Liver (tissue), 9 donors: Measurements from ENCODE around the gene KLHL15. TPM values are rescaled to one million over a fixed set of nuclear protein-coding genes. Genes with fewer than 3 reads are reported as not detected.

Experiments
- DNase-seq: peaks from one replicate; pipeline ENCODE4 v3.0.0-alpha.2; 2017; ENCODE audit warnings: low spot score
- H3K27ac ChIP-seq, 2 donors: one replicate each; pipeline ENCODE4 v1.7.0; 2013; ENCODE audit warnings: inconsistent platforms in 2 of 2, low read length in 2 of 2, control low read depth in 1 of 2, low read depth in 1 of 2, mild to moderate bottlenecking in 1 of 2
- H3K27me3 ChIP-seq, 4 donors: one replicate each; pipeline versions ENCODE4 v1.6.1 to v1.7.0; 2013; ENCODE audit warnings: low read length in 3 of 4, inconsistent platforms in 1 of 4, mild to moderate bottlenecking in 1 of 4, moderate library complexity in 1 of 4; ENCODE audit not compliant: control insufficient read depth in 4 of 4, insufficient read depth in 4 of 4
- H3K36me3 ChIP-seq, 4 donors: one replicate each; pipeline versions ENCODE4 v1.6.1 to v1.7.0; 2013; ENCODE audit warnings: low read length in 3 of 4, mild to moderate bottlenecking in 3 of 4, low read depth in 1 of 4, moderate library complexity in 1 of 4; ENCODE audit not compliant: control insufficient read depth in 4 of 4, insufficient read depth in 3 of 4
- H3K4me1 ChIP-seq, 4 donors: one replicate each; pipeline versions ENCODE4 v1.6.1 to v1.7.0; 2013; ENCODE audit warnings: low read length in 3 of 4, mild to moderate bottlenecking in 3 of 4, moderate library complexity in 1 of 4; ENCODE audit not compliant: control insufficient read depth in 4 of 4, insufficient read depth in 4 of 4
- H3K4me3 ChIP-seq, 3 donors: one replicate each; pipeline versions ENCODE4 v1.6.1 to v1.7.0; 2013; ENCODE audit warnings: low read length in 3 of 3, control low read depth in 1 of 3, low read depth in 1 of 3, mild to moderate bottlenecking in 1 of 3
- H3K9ac ChIP-seq, 2 donors: one replicate each; pipeline ENCODE4 v1.7.0; 2013; ENCODE audit warnings: low read length in 2 of 2, mild to moderate bottlenecking in 2 of 2, moderate library complexity in 2 of 2, control low read depth in 1 of 2, low read depth in 1 of 2
- H3K9me3 ChIP-seq, 4 donors: one replicate each; pipeline versions ENCODE4 v1.6.1 to v1.7.0; 2013; ENCODE audit warnings: low read length in 3 of 4; ENCODE audit not compliant: control insufficient read depth in 4 of 4
- ATF3 ChIP-seq: IDR thresholded peaks from 2 replicates; pipeline ENCODE4 v1.6.1; 2016; ENCODE audit warnings: antibody characterized with exemption
- CTCF ChIP-seq: fragments of 150-350 bp; IDR thresholded peaks from 2 replicates; pipeline ENCODE4 v1.5.1; 2017; ENCODE audit warnings: improper control_type of control experiment, low read depth, low read length; ENCODE audit not compliant: missing input control
- EGR1 ChIP-seq, 2 donors: IDR thresholded peaks; 2 replicates each; pipeline ENCODE4 v1.6.1; 2016 to 2018; ENCODE audit warnings: antibody characterized with exemption in 2 of 2, low read depth in 2 of 2
- FOXA1 ChIP-seq: IDR thresholded peaks from 2 replicates; pipeline ENCODE4 v1.6.1; 2016; ENCODE audit warnings: antibody characterized with exemption
- FOXA2 ChIP-seq: IDR thresholded peaks from 2 replicates; pipeline ENCODE4 v1.6.1; 2016; ENCODE audit warnings: antibody characterized with exemption
- GABPA ChIP-seq, 2 donors: IDR thresholded peaks in 1 of 2; conservative IDR thresholded peaks in 1 of 2; 2 replicates each; pipeline ENCODE4 v1.6.1; 2016; ENCODE audit warnings: antibody characterized with exemption in 2 of 2, mild to moderate bottlenecking in 1 of 2, moderate library complexity in 1 of 2
- HNF4A ChIP-seq, 2 donors: conservative IDR thresholded peaks; 2 replicates each; pipeline ENCODE4 v1.6.1; 2016; ENCODE audit warnings: antibody characterized with exemption in 2 of 2, mild to moderate bottlenecking in 2 of 2
- HNF4G ChIP-seq: IDR thresholded peaks from 2 replicates; pipeline ENCODE4 v1.6.1; 2016; ENCODE audit warnings: antibody characterized with exemption
- JUND ChIP-seq, 2 donors: IDR thresholded peaks; 2 replicates each; pipeline ENCODE4 v1.6.1; 2016; ENCODE audit warnings: antibody characterized with exemption in 2 of 2
- MAX ChIP-seq: IDR thresholded peaks from 2 replicates; pipeline ENCODE4 v1.6.1; 2016; ENCODE audit warnings: antibody characterized with exemption
- NR2F2 ChIP-seq: IDR thresholded peaks from 2 replicates; pipeline ENCODE4 v1.6.1; 2016; ENCODE audit warnings: antibody characterized with exemption
- RAD21 ChIP-seq, 2 donors: IDR thresholded peaks; 2 replicates each; pipeline ENCODE4 v1.6.1; 2016; ENCODE audit warnings: antibody characterized with exemption in 2 of 2, mild to moderate bottlenecking in 2 of 2
- REST ChIP-seq: IDR thresholded peaks from 2 replicates; pipeline ENCODE4 v1.6.1; 2016; ENCODE audit warnings: antibody characterized with exemption, mild to moderate bottlenecking
- RXRA ChIP-seq, 2 donors: IDR thresholded peaks; 2 replicates each; pipeline ENCODE4 v1.6.1; 2017 to 2018; ENCODE audit warnings: antibody characterized with exemption in 2 of 2, mild to moderate bottlenecking in 1 of 2
- SP1 ChIP-seq: IDR thresholded peaks from 2 replicates; pipeline ENCODE4 v1.6.1; 2018; ENCODE audit warnings: antibody characterized with exemption, mild to moderate bottlenecking
- TAF1 ChIP-seq: conservative IDR thresholded peaks from 2 replicates; pipeline ENCODE4 v1.6.1; 2016; ENCODE audit warnings: antibody characterized with exemption, mild to moderate bottlenecking
- YY1 ChIP-seq: IDR thresholded peaks from 2 replicates; pipeline ENCODE4 v1.6.1; 2016; ENCODE audit warnings: antibody characterized with exemption, mild to moderate bottlenecking
- ZBTB33 ChIP-seq: IDR thresholded peaks from 2 replicates; pipeline ENCODE4 v1.6.1; 2016; ENCODE audit warnings: antibody characterized with exemption
- WGBS: extraction: QIAGEN DNeasy Blood & Tissue Kit; methylation state at CpG from one replicate; pipeline ENCODE4 v1.1.7; 2013; 5-methylcytosine and 5-hydroxymethylcytosine counted together
- polyA plus RNA-seq, 2 donors: library from polyadenylated mRNA; stranded (reverse) in 1 of 2; unstranded in 1 of 2; fragments of 200-250 nt in 1 of 2; fragments of >200 nt in 1 of 2; fragmentation: Nextera tagmentation in 1 of 2; extraction: Ambion mirVana in 1 of 2; gene quantifications; one replicate each; pipeline versions ENCODE4 v1.2.1 to v1.2.3, GENCODE V29; 2013 to 2015
- total RNA-seq, 2 donors: library from RNA; depleted of rRNA; stranded (reverse); fragments of >200 nt; gene quantifications; one replicate each; pipeline ENCODE4 v1.2.3, GENCODE V29; 2014
- donor health status: healthy.
- donor health status: healthy.
- donor health status: healthy.
- donor health status: healthy.
- donor health status: healthy.

The KLHL15 gene
- total and polyA plus RNA-seq, 4 donors, result 1.4 to 10.6 (median 6.1) TPM

- no peaks in the 10 kb centered on the region for H3K4me1 ChIP-seq
- TF ChIP-seq NR2F2 (no peak), SP1 (no peak), RXRA (IDR thresholded peaks at IDR 0.05) (no peak), HNF4G (no peak), CTCF (no peak), MAX (no peak), REST (no peak), YY1 (no peak), FOXA1 (no peak), TAF1 (no peak), EGR1 (IDR thresholded peaks at IDR 0.05; ENCODE audit: low read depth in 2 of 2) (no peak), ZBTB33 (no peak), HNF4A (conservative IDR thresholded peaks at IDR 0.05) (no peak), RAD21 (IDR thresholded peaks at IDR 0.05) (no peak), JUND (IDR thresholded peaks at IDR 0.05) (no peak), GABPA (IDR thresholded peaks at IDR 0.05 in 1 of 2, conservative IDR thresholded peaks at IDR 0.05 in 1 of 2) (no peak), FOXA2 (no peak), ATF3 (no peak)
- 88% methylated on average over 5 of the region's 5 CpGs for WGBS
- no peak overlapping the region for H3K4me3 ChIP-seq
- no peaks in the 10 kb centered on the region for H3K9me3 ChIP-seq
- DNase-seq, result no peak
- no peak overlapping the region for H3K9ac ChIP-seq
- no peak overlapping the region for H3K27ac ChIP-seq
- no peaks in the 10 kb centered on the region for H3K36me3 ChIP-seq
- H3K27me3 ChIP-seq, result no peaks in the 10 kb centered on the region
Measured at GRCh38 chrX:24034485-24034884, 7.5 kb upstream of the KLHL15 start.

GRCh38 chrX:24030597-24030996 is 3.6 kb upstream of the KLHL15 start:
- Histone ChIP-seq H3K4me1 (no peaks in the 10 kb centered on the region), H3K9ac (no peak overlapping the region), H3K27ac (no peak overlapping the region), H3K4me3 (no peak overlapping the region), H3K36me3 (no peaks in the 10 kb centered on the region), H3K27me3 (no peaks in the 10 kb centered on the region), H3K9me3 (no peaks in the 10 kb centered on the region)
- WGBS, result 90% methylated on average over 5 of the region's 5 CpGs
- DNase-seq, result no peak
- no peak for TF ChIP-seq CTCF
- TF ChIP-seq ATF3, result no peak
